NCI-H510A (cell line): ENCODE data around the gene CYP4V2.

ENCODE experiments used
- DNase-seq: peaks from one replicate; lab custom pipeline; 2025; lab: John Stamatoyannopoulos, UW

Gene CYP4V2

DNA sequence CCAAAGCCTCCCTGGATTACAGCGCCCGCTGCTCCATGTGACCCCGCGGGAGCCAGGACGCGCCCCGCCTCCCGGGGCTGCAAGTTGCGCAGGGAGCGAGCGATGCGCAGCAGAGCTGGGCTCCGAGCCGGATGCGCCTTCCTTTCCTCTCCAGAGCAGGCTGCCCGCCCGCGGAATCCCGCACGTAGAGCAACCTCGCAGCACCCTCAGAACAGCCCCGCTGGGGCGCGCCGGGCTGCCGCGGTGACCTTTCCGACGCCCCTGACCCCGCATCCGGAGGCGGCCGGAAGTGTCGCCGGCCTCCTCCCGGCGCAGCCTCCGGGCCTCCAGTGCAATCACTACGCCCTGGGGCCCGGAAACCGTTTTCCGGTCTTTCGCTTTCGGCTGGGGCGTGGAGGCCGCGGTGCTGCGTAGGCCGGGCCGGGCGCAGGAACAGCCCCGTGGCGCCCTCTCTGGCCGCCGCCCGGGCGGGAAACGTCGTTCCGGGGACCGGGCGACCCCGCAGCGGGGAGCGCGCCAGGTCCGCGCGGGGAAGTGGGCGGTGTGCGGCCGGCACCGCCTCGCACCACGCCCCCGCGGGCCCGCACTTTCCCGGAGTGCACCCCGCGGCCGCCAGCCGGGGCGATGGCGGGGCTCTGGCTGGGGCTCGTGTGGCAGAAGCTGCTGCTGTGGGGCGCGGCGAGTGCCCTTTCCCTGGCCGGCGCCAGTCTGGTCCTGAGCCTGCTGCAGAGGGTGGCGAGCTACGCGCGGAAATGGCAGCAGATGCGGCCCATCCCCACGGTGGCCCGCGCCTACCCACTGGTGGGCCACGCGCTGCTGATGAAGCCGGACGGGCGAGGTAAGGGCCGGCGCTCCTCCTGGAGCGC is at the start of gene CYP4V2:
TSS of gene CYP4V2 (plus strand) at position 368 of the 866 bp plus-strand sequence. CDS start at position 625, 257 bp downstream.
- peak; percentile 66 for DNase-seq

DNA sequence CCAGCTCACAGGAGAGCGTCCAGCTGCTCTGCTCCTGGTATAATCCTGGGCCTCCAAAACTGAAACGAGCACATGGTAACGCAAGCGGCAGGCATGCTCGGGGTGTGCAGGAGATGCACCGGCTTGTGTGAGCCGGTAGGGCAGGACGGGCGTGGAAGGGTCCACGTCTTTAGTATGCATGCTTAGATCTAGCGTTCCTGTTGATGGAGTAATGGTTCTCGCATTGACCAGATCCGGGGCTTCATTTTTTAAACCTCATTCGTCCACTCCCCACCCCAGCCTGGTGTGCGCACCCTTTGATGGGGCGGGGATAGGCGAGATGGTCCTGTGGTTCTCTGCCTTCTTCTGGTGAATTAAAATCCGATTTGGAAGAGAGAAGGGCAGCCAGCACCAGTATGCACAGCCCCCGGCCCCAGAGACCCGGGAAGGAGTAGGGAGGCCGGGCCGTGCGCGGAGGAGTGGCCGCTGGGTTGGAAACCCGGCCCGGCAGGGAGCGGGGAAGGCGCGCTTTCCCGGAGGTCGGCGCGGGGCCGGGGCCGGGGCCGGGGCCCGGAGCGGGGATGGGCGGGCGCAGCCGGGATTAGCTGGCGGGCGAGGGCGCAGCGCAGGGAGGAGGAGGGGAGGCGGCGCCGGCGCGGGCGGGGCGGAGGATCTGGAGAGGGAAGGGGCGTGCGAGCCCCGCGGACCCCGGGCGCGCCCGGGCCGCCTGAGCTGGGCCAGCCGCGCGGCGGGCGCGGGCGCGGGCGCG is 47.0 kb upstream of the CYP4V2 start:
- peak; percentile 45 for DNase-seq

DNA sequence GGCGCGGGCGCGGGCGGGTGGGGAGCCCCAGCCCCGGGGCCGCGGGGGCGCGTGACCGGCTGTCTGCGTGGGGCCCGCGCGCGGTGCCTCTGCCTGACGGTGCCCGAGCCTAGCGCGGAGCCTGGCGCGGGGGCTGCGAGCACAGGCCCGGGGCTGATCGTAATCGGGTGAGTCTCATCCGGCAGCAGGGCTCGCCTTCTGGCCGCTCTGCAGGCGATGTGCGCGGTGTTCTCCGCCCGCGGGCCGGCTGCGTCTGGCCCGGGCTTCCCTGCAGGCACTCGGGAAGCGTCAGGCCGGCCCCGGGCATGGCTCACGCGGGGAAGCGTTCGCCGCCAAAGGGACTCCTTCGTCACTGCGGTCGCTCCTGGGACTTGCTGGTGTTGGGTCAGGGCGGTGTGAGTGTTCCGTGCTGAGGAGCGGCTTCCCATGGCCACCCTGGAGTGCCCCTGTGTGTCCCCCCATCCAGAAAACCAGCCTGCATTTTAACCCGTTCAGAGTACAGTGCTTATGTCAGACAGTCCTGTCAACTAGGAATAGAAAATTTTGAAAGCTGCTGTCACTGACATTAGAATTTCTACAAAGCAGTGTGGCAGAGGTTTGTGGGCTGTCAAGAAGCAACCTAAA is 46.3 kb upstream of the CYP4V2 start:
- no peak for DNase-seq

DNA sequence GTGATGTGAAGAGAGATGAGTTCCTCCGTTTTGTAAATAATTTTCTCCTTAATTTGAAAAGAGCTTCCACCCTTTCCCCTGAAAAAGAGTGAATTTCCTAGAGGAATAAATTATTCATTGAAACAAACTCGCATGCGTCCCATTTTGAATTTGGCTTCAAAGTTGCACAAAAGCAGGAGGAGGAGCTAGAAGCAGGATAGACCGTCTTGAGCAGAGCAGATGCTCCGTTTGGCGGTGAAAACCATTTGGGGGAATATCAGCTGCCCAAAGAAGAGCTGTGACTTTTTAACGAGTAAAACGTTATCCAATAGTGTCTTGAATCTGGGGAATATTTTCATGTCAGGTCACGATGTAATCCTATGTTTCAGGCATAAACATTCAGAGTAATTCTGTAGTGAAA is 44.9 kb upstream of the CYP4V2 start:
- no peak for DNase-seq

DNA sequence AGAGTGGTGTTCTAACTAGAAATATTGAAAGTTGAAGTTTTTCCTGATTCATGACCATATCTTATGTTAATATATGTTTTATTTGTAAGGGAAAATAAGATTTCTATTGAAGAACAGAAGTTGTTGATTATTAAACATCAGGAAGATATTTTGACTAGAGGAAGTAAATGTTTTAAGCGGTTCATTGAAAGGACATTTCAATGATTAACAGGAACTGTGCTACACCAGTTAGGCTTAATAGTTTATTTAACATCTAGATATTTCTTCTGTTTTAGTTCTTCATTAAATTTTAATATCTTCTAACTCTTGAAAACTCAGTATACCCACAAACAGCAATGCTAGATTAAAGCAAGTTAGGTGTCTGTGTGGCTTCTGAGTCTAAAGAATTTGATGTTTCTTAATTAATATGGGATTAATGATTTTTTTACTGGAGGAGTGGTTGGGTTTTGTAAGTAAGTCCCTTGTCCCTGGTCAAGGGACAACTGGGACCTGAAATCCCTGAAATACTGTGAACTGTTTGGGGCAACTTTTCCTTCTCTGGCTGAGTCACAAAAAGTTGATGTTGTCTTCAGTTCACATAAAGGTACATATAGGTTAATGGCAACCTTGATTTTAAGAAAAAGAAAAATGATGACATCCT is 42.9 kb upstream of the CYP4V2 start:
- DNase-seq = no peak

DNA sequence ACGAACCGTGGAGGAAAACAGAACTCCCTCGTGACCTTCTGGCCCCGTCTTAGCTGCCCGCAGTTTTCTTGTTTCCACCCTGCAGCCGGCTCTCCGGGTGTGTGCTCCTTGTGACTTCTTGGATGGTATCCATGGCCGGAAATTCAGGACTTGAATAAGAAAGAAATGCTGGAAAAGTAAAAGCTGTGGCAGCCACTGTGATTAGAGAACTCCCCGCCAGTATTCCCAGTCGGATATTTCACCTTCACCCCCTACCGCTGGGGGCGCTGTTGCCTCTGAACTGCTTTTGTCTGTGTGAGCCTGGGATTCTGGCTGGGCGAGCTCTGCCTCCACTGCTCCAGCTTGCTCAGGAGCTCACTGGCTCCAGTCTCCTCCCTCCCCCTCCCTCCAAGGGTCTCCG is 41.5 kb upstream of the CYP4V2 start:
- no peak for DNase-seq

DNA sequence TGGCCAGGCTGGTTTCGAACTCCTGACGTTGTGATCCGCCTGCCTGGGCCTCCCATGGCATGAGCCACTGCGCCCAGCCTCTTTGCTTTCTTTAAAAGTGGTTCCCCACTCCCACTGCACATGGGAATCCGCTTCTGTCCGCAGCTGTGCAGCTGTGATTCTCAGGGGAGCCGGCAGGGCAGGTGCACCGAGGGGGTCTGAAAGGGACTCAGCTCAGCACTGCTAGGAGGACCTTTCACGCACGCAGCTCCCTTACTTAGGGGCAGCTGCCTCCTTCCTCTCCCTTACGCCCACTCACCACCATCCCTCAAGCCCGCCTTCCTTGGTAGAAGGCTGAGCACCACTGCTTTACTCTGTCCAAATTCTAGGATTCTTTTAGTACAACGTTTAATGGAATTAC is 40.4 kb upstream of the CYP4V2 start:
- no peak for DNase-seq

DNA sequence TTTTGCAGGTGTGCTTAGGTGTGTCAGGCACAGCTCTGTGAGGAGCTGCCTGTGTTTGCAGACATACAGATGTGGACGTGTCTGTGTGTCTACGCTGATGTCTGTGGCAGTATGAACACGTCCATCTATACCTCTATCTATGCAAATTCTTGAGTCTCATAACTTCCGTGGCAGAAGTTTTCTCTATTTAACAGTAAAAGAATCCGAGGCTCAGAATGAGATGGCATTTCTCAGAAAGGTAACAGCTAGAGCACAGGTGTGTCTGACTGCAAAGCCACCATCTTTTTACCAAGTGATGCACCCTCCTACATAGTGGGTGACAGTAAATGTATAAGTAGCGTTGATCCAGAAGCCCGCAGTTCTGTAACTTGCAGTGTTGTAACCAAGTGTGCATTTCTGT is 39.9 kb upstream of the CYP4V2 start:
- DNase-seq = no peak

DNA sequence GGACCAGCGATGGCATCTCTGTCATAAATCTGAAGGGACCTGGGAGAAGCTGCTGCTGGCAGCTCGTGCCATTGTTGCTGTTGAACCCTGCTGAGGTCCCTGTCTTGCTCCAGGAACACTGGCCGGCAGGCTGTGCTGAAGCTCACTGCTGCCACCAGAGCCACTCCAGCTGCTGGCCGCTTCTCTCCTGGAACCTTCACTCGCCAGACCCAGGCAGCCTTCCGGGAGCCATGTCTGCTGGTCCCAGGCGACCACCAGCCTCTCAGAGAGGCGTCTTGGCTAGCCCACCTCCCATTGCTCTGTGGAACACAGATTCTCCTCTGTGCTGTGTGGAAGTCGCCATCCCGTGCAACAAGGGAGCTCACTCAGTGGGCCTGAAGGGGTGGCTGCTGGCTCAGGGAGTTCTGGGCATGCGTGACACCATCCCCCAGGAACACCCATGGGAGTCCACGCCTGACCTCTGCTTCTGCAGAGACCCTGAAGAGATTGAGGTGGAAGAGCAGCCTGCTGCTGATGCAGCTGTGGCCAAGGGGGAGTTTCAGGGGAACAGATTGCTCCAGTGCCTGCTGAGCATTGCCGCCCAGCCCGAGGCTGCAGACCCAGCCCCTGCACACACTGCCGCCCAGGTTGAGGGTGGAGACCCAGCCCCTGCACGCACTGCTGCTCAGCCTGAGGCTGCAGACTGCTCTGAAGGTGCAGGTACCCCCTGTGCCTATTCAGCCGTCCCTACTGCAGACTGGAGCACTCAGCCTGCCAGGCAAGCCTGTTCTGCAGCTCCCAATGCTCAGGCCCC is 33.1 kb upstream of the CYP4V2 start:
- no peak for DNase-seq

DNA sequence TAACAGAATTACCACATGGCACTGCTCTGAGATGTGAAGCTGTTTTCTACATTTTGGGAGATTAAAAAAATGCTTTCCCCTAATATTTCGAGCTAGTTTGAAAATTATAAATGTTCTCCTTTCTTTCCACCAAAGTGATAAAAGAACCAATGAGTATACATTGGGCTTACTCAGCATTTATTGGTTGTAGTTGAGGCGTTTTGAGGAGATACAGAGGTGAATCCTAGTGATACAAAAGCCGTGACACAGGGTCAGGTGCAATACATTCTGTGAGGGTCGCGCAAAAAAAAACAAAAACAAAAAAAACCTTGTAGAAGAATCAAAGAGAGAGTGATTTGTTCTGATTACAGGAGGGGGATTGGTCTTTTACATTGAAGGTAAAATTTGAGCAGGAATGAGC is 32.4 kb upstream of the CYP4V2 start:
- no peak for DNase-seq

DNA sequence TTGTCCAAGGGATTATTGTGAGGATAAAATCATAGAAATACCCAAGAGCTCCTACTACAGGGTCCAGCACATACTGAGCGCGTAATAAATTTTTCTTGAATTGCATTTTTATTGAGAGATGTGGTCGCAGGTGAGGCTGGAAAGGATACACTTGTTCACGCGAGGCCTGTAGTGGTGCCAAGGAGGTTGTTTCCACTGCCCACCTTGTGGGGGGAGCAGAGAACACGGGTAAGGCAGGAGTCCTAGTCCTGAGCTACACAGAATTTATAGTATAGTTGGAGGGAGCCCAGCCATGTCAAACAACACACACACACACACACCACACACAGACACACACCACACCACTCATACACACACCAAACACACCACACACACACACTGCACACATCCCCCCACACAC is 31.8 kb upstream of the CYP4V2 start:
- no peak for DNase-seq

DNA sequence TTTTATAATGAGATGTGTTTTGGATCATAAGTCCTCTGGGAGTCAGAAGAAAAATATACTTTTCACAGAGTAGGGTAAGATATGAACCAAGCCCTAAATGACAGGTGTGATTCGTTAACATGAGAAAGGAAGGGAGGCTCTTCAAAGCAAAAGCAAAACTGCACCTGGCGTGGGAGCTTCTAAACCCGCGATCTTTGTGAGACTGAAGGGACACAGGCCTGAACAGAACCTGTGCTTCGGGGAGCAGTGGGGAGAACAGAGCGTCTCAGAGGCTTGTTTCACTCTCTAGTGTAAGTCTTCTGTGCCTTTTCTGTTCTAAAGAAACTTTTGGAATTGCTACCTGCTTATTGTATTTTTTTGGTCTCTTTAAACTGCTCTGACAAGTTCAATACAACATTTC is 30.2 kb upstream of the CYP4V2 start:
- DNase-seq = no peak

DNA sequence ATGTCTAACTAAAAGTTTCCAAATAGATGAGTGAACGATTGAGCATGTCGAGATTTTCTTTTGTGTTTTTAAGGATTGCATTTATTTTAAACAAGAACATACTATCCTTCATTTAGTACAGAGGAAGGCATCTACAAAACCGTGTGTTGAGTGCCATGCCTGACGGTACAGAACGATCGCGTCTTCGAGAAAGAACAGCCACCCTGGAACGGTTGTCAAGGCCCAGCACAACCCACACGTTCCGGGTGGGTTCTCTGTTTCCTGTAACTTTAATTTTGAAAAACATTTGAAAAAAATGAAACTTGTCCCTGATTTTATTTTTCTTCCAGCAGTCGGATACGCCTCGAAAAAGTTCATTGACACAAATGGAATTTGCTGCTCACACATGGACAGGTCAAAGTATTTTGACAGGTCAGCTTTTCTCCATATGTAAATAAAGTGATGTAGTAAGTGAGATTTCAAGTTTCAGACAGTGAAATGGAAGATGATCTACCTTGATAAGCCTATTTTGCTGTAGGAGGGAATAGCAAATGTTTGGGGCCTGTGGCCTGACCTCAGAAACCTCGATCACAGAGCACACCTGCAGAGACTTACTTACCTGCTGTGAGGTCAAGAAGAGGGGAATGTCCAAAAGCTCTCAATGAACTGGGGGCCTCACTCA is 24.4 kb upstream of the CYP4V2 start:
- no peak for DNase-seq

DNA sequence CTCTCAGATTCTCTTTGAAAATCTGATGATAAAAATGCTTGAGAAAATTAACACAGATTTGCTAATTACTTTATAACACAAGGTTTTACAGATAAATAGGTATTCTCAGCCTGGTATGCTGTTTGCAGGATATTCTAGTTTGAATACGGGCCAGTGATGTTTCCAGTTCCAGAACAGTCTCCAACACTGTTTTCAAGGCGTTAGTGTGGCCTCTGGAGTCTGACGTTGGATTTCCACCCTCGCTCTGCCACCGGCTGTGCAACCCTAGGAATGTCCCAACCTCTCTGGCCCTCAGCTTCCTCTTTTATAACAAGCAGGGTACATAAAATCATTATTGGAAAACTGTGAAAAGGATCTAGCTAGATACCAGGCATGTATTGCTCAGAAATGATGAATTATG is 23.8 kb upstream of the CYP4V2 start:
- DNase-seq = no peak

DNA sequence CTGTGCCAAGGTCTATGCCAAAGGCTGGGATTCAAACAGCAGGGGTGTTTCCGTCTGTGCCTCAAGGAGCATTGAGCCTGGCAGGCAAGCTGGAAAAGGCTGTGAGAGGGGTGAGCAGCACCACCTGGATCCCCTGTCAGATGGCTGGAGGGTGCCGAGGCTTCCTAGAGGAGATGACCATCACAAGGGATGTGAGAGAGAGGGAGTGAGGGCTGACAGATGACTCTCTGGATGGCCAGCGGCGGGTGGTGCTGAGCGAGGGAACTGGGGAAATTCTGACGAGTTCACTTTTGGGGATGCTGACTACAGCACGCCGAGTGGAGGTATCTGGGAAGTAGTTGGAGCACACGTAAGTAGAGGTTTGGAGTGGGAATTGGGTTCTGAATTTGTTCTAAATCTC is 22.6 kb upstream of the CYP4V2 start:
- DNase-seq = no peak

DNA sequence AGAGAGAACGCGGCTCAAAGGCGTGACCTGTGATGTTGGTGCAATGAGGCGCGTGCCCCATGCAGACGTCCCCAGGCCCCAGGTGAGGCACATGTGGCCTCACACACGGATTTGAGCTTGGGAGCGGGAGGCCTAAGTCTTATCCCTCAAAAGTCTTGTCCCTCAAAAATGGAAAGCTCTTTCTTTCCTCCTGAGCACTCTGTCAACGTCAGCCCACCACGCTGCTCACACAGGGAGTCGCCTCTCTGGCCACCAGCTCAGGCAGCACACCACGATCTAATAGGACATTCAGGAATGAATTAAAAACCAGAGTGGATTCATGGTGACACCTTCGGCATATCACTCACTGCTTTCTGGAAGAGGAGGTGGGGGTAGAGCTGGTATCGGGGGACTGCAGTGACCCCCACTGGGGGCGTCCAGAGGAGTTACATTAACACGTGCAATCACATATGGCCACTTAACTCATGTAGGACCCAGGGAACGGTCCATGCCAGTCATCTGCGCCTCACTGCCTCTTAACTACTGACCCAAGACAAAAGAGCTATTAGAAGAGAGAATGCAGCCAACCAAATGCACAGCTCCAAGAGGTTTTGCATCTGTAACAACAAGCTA is 21.9 kb upstream of the CYP4V2 start:
- no peak for DNase-seq

DNA sequence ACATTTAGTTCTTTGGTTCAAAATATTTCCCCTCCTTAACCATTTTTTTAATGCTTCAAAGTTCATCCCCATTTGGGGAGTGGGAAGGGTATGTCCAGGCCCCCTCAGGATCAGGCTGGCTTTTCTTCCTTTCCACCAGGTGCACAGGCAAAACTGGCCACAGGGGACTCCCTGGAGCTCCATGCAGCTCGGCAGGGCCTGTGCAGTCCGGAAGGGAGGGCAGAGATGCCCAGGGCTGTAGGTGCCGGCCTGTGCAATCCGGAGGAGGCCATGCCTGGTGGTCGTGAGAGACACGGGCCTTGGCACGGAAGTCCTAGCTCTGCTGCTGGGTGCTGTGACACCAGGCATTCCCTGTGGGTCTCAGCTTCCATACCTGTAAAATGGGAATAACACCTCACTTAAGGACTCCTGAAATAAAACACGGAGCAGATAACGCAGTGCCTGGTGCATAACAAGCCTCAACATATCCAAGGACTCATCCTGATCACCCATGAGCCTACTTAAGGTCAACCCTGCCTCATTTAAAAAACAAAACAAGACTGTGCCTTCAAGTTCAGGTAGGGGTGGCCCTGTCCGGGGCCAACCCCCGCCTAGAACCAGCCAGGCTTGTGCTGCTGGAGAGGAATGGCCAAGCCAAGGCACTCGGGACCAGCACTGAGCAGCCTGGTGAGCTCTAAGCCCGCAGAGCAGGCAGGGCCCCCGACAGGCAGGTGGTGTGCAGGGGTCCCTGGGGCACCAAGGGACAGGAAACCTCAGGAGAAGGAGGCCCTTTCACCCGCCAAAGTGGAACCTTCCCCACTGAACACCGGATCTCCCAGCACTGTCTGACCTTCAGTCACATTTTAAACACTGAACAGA is 21.2 kb upstream of the CYP4V2 start:
- DNase-seq = no peak

DNA sequence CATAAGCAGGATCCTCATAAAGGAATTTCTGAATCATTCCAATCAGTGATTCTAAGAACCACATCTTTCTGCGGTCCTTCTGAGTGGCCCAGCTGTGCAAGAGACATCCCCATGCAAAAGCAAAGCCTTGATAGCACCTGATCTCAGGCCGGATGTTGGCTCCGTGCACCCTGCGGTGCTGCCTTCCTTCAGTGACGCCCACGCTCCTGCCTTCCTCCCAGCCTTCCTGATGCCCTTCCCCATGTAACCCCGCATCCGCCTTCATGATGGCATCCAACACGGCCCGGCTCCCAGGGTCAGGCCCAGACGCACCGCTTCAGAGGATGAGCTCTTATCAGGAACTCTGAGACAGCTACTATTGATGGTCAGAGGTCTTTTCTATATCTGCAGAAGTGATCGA is 20.4 kb upstream of the CYP4V2 start:
- DNase-seq = no peak

DNA sequence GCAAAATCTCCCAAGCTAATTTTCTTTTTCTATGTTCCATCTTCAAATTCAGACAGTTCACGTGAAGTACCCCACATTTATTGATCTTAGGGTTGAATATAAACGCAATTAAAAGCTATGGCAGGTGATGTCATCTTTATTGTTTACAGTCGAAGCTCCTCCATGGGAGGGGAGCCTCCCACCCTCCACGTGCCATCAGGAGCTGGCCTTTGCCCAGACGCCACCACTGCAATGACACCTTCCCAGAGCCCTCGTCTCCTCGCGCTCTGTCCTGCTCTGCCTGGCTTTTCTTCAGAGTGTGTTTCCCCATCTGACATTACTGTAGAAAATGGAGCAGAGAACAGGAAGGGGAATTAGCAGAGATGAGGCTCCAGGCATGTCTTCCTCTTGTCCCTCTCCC is 18.8 kb upstream of the CYP4V2 start:
- no peak for DNase-seq

DNA sequence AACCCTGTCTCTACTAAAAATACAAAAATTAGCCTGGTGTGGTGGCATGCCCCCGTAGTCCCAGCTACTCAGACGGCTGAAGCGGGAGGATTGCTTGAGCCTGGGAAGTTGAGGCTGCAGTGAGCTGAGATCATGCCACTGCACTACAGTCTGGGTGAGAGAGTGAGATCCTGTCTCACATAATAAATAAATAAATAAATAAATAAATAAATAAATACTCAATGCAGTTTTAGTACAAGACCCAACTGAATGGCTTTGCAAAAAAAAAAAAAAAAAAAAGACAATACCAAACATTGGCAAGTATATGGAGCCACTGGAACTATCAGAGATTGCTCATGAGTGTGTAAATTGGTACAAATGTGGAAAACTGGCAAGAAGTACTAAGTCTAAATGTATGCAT is 3.3 kb upstream of the CYP4V2 start:
- no peak for DNase-seq
